ENCODE measurements around the gene FBXL17. TPM values are rescaled to one million over a fixed set of nuclear protein-coding genes. Genes with fewer than 3 reads are reported as not detected.

FBXL17 gene
- total and polyA plus RNA-seq, 2 of the 13 experiments (the other 11 are each of a cell fraction or from before 2014, with no cell fraction given): 3.0 to 7.9 TPM

DNA sequence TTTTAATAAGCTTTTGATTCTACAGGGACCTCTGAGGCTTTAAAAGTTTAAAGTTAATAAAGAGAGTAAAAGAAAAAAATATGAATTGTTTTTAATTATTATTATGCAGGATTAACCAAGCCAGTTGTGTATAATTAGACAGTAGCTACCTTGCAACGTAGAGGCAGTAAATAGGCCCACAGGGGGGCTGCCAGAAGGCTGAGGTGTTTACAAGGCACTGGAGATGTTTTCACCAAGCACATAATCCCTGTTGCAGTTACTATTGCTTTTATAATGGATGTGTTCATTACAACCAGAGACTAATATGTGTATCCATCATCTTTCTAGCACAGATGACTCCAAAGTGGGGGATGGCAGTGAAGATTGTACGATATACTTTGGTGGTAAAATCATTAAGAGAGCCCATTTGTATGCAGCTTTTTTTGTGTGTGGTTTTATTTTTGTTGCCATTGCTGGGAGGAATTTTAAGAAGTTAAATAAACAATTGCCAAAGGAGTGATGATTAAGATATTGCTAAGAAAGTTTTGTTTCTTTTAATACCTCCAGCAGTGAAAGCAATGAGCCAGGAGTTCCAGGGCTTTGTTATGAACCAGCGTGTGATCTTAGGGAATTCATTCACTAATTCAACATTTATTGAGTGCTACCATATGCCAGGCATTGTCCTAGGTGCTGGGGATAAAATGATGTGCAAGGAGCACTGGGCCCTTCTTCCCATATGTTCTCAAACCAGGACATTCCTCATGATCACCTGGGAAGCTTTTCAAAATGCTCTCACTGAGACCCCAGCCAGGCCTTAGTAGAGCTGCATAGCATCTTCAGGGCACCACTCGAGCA, 572.5 kb downstream of the FBXL17 start:
- no peak overlapping the region for H3K27ac ChIP-seq (ENCODE audit: extremely low read length, insufficient read depth, low read length)
- no TSS peak for BruUV-seq (replicated peaks)
- H3K9me3 ChIP-seq (ENCODE audit: low read length): no peaks in the 10 kb centered on the region
- no peaks in the 10 kb centered on the region for H4K20me1 ChIP-seq (ENCODE audit: insufficient read depth, low read length)
- TF ChIP-seq KLF6 (CRISPR knock-in tag; IDR thresholded peaks at IDR 0.05) (no peak), ZNF788 (CRISPR knock-in tag; IDR thresholded peaks at IDR 0.05; ENCODE audit: borderline replicate concordance) (no peak), ZNF224 (CRISPR knock-in tag; IDR thresholded peaks at IDR 0.05) (no peak), SALL1 (CRISPR knock-in tag; IDR thresholded peaks at IDR 0.05) (no peak), ZNF737 (CRISPR knock-in tag; IDR thresholded peaks at IDR 0.05; ENCODE audit: borderline replicate concordance) (no peak), ARNT2 (CRISPR knock-in tag; IDR thresholded peaks at IDR 0.05; ENCODE audit: low read depth) (no peak), SP140L (CRISPR knock-in tag; IDR thresholded peaks at IDR 0.05; ENCODE audit: borderline replicate concordance) (no peak)
- intact Hi-C loops (cut with micrococcal nuclease; ENCODE audit: unreplicated experiment): no loop called here
- POLR2A ChIA-PET: no interaction called here
- no peak overlapping the region for H2AFZ ChIP-seq (ENCODE audit: low read length)
- no peaks in the 10 kb centered on the region for H3K36me3 ChIP-seq (replicated peaks in 1 of 2; ENCODE audit: control insufficient read depth in 1 of 2, insufficient read depth in 2 of 2, low read length in 2 of 2)
- H3K4me1 ChIP-seq (ENCODE audit: insufficient read depth, low read length): no peaks in the 10 kb centered on the region
- in situ Hi-C loops (cut with HindIII; ENCODE audit: extremely low pct_ligation_motif_present, low pct_unique_long_range_greater_than_20kb): no loop called here
- H3K4me3 ChIP-seq (replicated peaks in 1 of 3; ENCODE audit: insufficient read depth in 1 of 3, low read depth in 2 of 3, low read length in 3 of 3): no peak overlapping the region
- no peak for FAIRE-seq
- H3K79me2 ChIP-seq (ENCODE audit: insufficient read depth, low read length): no peaks in the 10 kb centered on the region
- CTCF ChIA-PET (ENCODE audit: low intra/inter-chr PET ratio, low total read pairs): no interaction called here
- no peak for ATAC-seq
- no peak overlapping the region for H3K4me2 ChIP-seq (ENCODE audit: low read depth, low read length)
- H3K9ac ChIP-seq (ENCODE audit: insufficient read depth, low read depth, low read length): no peak overlapping the region
- H3K27me3 ChIP-seq (ENCODE audit: control insufficient read depth in 1 of 2, insufficient read depth in 2 of 2, low read length in 2 of 2): peaks cover 0 to 4% of the 10 kb centered on the region in 2 experiments; a peak in 2 of 5 replicates
- 15% methylated on average over 4 of the region's 4 CpGs for WGBS (ENCODE audit: low lambda C conversion rate)
- DNase-seq (ENCODE audit: low spot score): no peak

Small RNA genes within 50 kb of the gene (small RNA-seq; reads per million reads assigned to genes)
- gene RN7SKP122 (ENCODE audit: insufficient read depth in 2 of 3, insufficient read length in 3 of 3, low read depth in 2 of 3, low replicate concordance in 1 of 3): 0 reads per million in 3 experiments
